UCSD-AML1 (cell line): ENCODE data around the gene SEC14L1.

Source experiments
- DNase-seq: peaks from one replicate; lab custom pipeline; 2025; ENCODE audit not compliant: unreplicated experiment; lab: John Stamatoyannopoulos, UW

Gene SEC14L1

DNA sequence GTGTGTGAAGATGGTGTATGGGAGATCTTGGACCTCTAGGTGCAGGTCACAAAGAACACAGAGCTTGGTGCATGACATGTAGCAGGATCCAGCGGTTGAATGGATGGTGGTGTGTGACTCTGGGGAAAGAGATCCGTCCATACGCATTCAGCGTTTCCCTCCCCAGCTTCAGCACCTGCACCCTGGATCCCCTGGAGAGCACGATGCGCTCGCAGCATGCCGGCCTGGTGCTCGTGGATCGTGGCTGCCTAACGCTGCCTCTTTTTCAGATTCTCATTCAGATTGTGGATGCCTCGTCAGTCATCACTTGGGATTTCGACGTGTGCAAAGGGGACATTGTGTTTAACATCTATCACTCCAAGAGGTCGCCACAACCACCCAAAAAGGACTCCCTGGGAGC is 70.9 kb downstream of the SEC14L1 start:
- no peak for DNase-seq

DNA sequence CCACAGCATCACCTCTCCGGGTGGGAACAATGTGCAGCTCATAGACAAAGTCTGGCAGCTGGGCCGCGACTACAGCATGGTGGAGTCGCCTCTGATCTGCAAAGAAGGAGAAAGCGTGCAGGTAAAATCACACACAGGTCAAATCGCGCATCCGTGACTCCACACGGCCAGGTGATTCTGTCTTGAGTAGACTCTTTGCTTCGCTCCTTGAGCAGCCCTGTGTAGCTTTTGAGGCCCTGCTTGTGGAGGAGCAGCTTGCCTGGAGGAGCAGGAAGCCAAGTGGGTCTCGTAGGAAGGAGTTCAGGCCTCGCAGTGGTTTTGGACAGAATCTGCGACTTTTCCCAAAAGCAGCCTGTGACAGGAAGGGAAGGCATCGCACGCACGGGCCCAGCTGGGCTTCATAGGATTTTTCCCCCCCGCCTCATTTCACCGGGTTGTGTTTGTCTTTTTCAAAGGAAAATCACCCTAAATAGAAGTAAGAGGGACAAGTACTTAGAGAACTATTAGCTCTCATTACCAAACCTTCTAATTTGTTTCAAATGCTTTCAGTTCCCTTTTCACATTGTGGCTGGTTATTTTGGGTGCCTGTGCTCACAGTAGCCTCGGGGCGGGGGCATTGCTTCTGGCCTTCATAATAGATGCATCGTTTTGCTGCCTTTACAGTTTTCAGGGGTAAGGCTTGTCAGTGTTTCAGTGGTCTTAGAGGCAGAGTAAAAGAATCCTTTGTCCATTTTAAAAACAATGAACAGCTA is 71.5 kb downstream of the SEC14L1 start:
- DNase-seq: no peak

DNA sequence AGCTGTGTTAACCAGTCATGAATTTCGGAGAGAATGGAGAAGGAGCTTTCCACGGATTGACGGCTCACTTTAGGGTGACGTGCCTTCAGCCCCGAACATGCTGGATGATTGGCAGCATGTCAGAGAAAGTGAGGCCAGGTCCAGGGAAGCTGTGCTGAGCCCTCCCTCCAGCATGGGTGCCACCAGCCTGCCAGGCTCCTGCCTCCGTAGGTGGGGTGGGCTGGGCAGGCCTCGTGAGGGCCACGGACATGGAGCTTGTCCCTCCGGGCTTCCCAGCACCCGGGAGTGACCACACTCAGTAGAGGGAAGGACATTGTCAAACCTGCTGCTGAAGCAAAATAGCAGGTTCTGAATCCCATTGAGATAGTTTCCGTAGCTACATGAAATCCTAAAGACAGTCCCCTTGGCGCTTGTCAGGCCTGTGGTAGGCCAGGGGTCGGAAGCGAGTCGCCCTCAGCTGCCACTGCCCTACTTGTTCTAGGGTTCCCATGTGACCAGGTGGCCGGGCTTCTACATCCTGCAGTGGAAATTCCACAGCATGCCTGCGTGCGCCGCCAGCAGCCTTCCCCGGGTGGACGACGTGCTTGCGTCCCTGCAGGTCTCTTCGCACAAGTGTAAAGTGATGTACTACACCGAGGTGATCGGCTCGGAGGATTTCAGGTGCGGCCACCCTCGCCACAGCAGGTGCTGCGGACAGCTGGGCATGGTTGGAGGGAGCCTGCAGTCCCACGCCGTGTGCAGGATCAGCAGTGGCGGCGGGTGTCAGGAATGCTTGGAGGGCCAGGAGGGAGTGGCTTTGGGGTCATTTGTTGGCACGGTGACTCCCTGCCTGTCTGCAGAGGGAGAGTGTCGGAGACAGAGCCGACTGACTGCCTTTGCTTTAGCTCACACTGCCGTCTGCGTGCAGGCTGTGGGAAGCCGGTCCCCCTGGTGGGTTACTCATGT is 72.3 kb downstream of the SEC14L1 start:
- DNase-seq: no peak

DNA sequence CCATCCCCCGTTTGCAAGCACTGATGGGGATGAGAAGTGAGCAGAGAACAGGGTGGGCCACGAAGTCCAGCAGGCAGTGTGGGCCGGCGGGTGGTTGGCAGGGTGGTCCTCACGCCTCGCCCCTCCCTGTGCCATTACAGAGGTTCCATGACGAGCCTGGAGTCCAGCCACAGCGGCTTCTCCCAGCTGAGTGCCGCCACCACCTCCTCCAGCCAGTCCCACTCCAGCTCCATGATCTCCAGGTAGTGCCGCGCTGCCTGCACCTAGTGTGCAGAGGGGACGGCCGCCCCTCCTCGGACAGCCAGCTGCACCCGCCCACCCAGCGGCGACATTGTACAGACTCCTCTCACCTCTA is 73.0 kb downstream of the SEC14L1 start:
- no peak for DNase-seq

DNA sequence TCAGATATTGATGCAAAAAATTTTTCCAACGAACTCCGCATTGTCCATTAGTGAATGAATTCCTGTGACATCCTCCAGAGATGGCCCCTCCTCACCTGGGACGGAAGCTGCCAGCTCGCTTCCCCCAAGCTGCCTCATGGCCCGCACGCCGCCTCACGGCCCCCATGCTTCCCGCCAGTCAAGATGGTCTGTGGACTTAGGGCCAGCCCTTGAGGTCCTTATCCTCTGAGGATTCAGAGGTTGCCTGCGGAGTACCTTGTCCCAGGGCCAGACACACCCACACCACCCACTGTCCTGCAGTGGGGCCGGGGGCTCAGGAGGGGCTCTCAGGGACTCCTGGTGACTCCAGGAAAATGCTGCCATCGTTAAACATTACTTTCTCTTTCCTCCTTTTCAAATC is 73.6 kb downstream of the SEC14L1 start:
- DNase-seq: no peak

DNA sequence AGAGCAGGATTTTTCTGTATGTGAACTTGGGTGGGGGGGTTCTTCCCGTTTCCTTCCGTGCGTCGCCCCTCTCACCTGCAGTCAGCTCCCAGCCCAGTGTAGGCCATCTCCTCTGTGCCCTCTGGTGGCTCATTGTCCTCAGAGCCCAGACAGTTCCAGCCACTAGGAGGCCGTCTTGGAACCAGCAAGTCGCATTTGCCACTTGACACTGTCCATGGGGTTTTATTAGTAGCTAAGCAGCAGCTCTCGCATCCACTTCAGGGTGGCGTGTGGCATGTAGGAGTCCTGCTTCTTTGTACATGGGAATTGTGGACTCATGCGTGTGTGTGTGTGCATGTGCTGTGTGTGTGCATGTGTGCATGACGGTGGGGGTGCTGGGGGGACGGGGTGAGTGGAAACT is 74.0 kb downstream of the SEC14L1 start:
- peak; percentile 65 for DNase-seq

DNA sequence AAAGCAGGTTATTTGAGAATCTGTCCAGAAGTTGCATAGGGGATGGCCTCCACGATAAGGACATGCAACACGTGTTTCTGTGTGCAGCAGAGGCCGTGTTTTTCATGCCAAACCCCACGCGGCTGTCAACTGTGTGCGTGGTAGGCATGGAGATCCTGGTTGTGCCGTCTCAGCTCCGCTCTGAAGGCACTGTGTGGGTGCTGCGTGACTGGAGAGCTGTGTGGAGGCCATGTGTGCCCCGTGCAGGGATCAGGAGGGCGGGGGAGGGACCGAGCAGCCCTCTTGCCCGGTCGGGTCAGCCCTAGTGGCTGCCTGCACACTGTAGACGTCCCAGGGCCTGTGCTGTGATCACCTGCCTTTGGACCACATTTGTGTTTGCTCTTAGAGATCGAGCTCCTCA is 74.5 kb downstream of the SEC14L1 start:
- no peak for DNase-seq

DNA sequence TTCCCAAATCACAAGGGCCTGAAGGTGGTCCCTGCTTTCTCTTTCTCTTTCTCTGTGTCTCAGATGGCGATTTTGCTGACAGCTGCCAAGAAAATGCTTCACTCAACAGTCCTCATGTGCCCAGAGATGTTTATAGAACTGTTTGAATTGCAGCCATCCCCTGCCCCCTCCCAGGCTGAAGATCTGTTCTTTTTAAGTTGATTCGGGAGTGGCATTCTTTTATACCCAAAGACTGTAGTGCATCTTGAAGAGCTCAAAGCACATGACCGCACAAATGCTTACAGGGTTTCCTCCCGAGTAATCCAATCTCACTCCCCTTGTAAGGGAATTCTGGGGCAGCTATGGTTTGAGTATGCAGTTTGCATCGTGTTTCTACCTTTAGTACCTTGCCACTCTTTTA is 75.7 kb downstream of the SEC14L1 start:
- DNase-seq: no peak

DNA sequence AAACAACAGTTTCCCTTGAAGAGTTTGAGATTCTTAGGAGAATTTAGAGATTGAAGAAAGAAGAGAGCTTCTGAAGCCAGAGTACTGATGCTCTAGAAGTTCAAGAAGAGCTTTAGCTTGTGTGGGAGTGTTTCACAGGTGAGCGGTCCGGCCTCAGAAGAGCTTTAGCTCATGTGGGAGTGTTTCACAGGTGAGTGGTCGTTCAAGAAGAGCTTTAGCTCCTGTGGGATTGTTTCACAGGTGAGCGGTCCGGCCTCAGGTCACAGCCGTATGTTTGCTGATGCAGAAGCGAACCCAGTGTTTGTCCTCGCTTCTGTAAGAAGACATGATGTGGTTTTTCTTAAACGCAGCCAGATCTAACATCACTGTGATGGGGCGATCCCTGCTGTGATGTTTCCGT is 76.4 kb downstream of the SEC14L1 start:
- DNase-seq: no peak

DNA sequence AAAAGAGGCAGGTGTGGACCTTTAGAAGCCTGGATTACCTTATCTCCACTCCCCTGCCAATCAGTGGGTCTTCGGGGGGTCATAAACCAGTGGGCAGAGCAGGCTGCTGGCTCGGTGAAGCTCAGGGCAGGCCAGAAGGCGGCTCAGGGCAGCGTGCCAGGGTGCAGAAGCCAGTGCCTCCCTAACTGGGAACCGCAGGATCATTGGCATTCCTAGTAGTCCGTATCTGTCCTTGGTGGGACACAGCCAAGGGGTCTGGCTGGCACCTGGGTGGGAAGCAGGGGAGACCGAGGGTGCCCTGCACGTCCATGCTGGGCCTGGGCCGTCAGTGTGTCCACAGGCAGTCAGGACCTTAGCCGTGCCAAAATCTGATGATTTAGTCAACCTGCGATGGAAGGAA is 76.8 kb downstream of the SEC14L1 start:
- DNase-seq: no peak

DNA sequence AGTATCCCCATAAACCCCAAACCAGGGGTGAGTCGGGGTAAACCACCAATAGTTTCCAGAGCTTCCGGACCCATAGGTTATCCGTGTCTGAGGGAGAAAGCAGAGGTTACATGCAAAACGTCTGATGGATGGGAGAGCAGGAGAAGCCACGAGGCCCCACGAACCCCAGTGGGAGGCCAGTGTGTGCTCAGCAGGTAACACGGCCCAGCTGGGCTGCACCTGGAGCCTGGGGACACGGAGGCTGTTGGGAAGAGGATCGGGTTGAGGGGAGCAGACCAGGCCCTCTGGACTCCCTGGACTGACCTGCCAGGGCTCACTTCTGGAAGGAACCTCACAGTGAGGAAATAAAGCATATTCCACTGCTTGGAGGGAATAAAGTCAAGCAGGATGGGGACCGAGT is 78.1 kb downstream of the SEC14L1 start:
- DNase-seq: no peak

DNA sequence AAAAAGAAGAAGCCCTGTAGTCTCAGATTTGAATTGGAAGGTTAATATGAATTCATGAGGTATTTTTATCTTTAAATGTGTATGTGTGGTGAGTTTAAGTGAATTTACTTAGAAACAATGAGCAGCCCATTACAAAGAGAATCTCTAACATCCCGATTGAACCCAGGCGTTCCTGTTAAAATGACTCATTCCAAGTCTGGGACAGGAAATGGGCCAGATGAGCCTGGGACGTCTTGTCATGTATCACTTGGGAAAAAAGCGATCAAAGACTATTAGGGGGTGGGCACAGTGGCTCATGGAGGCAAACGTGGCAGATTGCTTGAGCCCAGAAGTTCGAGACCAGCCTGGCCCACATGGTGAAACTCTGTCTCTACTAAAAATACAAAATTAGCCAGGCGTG is 81.6 kb downstream of the SEC14L1 start:
- DNase-seq: no peak

DNA sequence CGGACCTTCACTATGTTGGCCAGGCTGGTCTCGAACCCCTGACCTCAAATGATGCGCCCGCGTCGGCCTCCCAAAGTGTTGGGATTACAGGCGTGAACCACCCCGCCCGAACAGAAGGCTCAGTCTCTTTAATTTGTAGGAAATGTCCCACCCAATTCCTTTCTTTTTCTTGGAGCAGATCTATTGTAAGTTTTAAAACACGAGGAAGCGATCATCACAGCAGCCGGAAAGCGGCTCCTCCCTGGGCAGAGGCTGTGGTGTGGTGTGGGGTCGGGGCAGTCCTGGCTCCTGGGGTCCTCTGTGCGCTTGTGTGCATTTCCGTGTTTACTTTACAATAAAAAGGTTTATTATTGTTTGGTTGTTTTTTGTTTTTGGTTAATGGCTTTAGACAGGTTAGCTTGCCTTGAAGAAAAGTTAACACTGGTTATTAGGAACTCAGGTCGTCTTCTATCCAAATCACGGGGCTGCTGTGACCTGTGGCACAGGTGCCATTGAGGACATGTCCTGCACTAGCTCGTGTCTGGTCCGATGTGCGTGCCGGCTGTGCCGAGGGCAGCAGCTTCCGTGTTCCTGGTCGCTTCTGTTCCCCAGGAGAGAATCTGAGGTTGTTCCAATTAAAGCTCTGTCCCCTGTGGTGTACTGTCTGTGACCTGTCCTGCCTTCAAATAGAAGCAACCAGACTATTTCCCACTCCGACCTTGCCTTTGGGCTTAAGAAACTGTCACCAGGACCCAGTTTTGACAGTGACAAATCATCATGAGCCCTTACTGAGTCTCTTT is 83.1 kb downstream of the SEC14L1 start:
- no peak for DNase-seq

DNA sequence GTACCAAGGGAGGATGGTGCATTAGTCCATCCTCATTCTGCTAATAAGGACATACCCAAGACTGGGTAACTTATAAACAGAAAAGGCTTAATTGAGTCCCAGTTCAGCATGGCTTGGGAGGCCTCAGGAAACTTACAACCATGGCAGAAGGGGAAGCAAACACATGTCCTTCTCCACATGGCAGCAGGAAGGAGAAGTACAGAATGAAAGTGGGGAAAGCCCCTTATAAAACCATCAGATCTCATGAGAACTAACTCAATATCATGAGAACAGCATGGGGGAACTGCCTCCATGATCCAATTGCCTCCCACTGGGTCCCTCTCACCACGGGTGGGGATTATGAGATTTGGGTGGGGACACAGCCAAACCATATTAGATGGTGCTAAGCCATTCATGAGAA is 84.5 kb downstream of the SEC14L1 start:
- no peak for DNase-seq

DNA sequence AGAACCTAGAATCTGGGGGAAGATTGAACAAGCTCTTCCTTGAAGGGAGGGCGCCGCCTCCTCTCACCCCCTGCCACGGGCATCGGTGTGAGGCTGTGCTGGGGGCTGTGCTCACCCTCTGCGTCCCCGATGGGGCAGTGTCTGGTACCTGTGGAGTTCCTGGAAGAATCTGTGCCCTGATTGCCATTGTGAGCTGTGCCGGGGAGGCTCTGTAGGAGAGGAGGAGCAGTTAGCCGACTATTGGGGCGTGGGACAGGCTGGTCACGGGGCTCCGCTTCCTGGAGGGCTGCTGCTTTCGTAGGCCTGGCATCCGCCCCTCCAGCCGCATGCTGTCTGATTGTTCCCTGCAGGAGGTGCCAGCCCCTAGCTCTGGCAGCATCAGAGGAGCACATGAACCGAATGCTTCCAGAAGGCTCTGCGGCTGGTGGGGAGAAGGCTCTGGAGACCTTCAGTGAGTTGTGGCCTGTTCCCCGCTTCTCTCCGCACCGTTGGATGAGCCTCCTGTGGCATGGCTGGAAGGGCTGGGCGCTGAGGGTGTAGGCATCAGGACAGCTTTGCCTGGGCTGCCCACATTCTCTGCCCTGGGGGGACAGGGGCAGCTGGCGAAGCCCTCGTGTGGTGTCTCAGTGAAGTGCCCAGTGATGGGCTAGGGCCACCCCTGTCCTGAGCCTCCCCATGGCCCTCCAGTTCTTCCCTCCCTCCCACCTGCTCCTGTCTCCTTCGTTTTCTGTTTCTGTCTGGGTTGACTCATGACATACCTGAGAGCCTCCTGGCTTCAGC is 86.9 kb downstream of the SEC14L1 start:
- DNase-seq: no peak

DNA sequence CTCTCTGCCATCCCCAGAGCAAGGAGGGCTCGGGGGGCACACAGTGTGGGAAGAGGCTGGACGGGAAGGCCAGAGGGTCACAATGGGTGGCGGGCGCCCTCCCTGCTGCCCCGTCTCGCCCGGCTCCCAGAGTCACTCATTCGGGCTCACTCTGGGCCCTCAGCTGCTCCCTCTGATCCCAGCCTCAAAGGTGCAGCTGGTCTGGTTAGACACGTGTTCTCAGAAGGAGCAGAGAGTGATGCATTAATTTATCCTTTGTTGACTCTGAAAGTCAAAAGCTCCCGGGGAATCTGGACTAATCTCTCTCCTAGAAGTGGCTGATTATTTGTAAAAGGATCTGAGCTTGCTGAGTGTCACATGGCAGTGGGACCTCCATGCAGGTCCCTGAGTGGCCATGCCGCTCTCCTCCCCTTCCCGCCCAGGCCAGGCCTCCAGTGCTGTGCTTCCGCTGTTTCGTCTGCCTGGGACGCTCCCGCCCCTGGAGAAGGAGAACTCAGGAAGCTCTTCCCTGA is 87.5 kb downstream of the SEC14L1 start:
- DNase-seq: no peak

DNA sequence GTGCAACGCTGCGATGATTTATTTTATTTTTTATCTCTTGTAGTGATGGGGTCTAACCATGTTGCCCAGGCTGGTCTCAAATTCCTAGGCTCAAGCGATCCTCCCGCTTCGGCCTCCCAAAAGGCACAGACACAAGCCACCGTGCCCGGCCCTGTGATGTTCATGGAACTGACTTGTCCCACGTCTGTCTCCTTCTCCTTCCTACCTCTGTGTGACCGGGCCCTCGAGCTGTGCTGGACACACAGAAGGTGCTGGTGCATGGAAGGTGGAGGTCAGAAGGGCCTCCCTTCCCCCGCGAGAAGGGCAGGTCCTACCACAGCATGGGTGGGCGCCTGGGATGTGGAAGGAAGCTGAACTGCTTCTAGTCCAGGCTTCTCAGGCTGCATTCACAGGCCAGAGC is 88.0 kb downstream of the SEC14L1 start:
- no peak for DNase-seq

DNA sequence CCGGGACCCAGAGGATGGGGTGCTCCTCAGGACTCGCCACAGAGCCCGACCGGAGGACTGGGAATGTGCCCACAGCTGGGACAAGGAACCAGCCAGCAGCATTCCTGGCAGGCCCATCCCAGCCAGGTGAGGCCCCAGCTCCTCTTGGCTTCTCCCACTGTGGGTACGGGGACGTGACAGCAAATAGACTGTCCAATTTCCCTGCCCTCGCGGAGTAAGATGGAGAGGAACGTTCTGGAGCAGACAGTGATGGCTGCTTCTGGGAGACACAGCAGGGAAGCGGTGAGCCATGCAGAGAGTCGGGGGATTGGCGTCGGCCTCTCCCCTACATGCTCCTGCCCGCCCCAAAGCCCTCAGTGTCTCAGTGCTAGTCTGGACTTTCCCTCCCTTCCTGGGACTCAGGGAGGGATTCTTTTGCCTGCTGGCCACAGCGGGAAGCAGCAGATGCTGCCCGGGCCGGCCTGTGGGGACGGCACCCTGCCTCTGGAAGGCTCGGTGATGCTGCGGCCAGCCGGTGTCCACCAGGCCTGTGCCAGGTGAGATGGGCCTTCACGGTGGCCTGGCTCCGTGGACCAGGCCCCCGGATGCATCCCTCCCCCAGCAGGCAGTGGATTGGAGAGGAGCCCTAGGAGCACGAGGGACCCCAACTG is 89.1 kb downstream of the SEC14L1 start:
- no peak for DNase-seq

DNA sequence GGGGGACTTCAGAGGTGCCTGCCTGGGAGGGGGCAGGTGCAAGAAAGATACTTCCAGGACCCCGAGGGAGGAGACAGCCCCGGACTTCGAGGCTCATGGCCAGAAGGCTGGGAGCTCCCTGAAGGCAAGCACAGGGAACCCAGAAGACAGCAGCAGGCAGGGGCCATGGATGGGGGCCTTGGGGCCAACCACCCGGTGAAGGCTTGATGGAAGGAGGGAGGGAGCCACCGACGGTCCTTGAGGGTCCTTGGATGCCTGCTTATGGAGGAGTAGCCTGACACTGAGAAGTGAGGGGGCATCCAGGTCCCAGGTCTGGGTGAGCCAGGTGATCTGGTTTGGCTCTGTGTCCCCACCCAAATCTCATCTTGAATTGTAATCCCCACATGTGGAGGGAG is 89.7 kb downstream of the SEC14L1 start:
- DNase-seq: no peak
